Measurements from ENCODE around the gene ZMIZ1. TPM values are rescaled to one million over a fixed set of nuclear protein-coding genes. Genes with fewer than 3 reads are reported as not detected.

The ZMIZ1 gene
- total RNA-seq, 1 experiment from 2014 or later: 28.4 TPM

DNA sequence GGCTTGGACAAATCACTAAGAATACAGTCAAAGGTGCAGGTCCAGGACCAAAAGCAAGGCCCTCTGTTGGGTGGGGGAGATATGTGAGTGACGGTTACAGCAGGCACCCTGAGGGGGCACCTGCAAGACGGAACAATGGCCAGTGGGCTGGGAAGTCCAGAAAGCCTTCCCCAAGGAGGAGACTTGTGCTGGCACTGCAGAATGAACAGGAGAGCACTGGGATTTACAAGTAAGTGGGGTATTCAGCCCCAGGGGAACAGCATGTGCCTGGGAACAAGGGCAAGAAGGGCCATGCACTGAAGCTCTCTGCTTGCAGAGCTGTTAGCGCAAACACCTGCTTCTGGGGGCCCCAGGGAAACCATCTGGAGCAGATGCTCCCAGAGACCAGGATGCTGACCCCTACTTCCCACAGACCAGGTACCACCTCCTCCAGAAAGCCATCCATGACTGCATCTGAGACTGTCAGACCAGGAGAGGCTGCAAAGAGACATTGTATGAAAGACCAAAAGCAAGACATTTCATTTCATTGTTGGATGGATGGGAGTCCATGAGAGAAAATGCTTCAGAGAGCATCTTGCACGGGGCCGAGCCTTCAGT is 24.6 kb upstream of the ZMIZ1 start:
- POLR2A ChIA-PET: no interaction called here

More for the DNA sequence above, 24.6 kb upstream of the ZMIZ1 start:
- peaks cover 25% of the 10 kb centered on the region for H3K27me3 ChIP-seq (ENCODE audit: insufficient read depth, low read length)
- RAD21 ChIA-PET (ENCODE audit: low non-redundant PET in 1 of 2, low total read pairs in 2 of 2, uncharacterized antibody in 2 of 2, unreplicated experiment in 2 of 2): no interaction called here
- no peaks in the 10 kb centered on the region for H3K36me3 ChIP-seq (ENCODE audit: control insufficient read depth in 1 of 2, insufficient read depth in 2 of 2, low read length in 2 of 2)
- CTCF ChIA-PET: no interaction called here
- H4K20me1 ChIP-seq (ENCODE audit: insufficient read depth): no peaks in the 10 kb centered on the region
- H2AFZ ChIP-seq (ENCODE audit: low read depth, low read length, poor library complexity, severe bottlenecking): no peak overlapping the region
- H3K79me2 ChIP-seq (ENCODE audit: insufficient read depth, low read length): no peaks in the 10 kb centered on the region
- intact Hi-C loops (cut with micrococcal nuclease): no loop called here
- H3K9ac ChIP-seq (ENCODE audit: low read length): no peak overlapping the region
- H3K27ac ChIP-seq (ENCODE audit: low read depth, low read length): no peak overlapping the region
- ATAC-seq: no peak
- no peaks in the 10 kb centered on the region for H3K9me3 ChIP-seq (ENCODE audit: control insufficient read depth in 1 of 2, insufficient read depth in 1 of 2, low read depth in 1 of 2, low read length in 2 of 2)
- TF ChIP-seq TCF7L2 (IDR thresholded peaks at IDR 0.05; ENCODE audit: borderline replicate concordance, extremely low read depth, insufficient read depth, insufficient read length) (no peak), EZH2phosphoT487 (IDR thresholded peaks at IDR 0.05; ENCODE audit: borderline replicate concordance) (no peak), ELF1 (IDR thresholded peaks at IDR 0.05; ENCODE audit: borderline replicate concordance, low read depth) (no peak), RAD21 (IDR thresholded peaks at IDR 0.05; ENCODE audit: low read depth) (no peak), CBX3 (IDR thresholded peaks at IDR 0.05; ENCODE audit: low read depth) (no peak), EZH2 (IDR thresholded peaks at IDR 0.05) (no peak), EGR1 (IDR thresholded peaks at IDR 0.05; ENCODE audit: low read depth) (no peak), ZNF274 (IDR thresholded peaks at IDR 0.05; ENCODE audit: low read depth, low read length) (no peak), SP1 (IDR thresholded peaks at IDR 0.05; ENCODE audit: low read depth) (no peak), SIN3A (IDR thresholded peaks at IDR 0.05; ENCODE audit: low read depth) (no peak)
- TF ChIP-seq, protein P1, sequence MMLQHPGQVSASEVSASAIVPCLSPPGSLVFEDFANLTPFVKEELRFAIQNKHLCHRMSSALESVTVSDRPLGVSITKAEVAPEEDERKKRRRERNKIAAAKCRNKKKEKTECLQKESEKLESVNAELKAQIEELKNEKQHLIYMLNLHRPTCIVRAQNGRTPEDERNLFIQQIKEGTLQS (IDR thresholded peaks at IDR 0.05): no peak
- TF ChIP-seq, protein P2, sequence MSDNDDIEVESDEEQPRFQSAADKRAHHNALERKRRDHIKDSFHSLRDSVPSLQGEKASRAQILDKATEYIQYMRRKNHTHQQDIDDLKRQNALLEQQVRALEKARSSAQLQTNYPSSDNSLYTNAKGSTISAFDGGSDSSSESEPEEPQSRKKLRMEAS (IDR thresholded peaks at IDR 0.05): no peak
- TF ChIP-seq, protein P3, sequence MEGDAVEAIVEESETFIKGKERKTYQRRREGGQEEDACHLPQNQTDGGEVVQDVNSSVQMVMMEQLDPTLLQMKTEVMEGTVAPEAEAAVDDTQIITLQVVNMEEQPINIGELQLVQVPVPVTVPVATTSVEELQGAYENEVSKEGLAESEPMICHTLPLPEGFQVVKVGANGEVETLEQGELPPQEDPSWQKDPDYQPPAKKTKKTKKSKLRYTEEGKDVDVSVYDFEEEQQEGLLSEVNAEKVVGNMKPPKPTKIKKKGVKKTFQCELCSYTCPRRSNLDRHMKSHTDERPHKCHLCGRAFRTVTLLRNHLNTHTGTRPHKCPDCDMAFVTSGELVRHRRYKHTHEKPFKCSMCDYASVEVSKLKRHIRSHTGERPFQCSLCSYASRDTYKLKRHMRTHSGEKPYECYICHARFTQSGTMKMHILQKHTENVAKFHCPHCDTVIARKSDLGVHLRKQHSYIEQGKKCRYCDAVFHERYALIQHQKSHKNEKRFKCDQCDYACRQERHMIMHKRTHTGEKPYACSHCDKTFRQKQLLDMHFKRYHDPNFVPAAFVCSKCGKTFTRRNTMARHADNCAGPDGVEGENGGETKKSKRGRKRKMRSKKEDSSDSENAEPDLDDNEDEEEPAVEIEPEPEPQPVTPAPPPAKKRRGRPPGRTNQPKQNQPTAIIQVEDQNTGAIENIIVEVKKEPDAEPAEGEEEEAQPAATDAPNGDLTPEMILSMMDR (IDR thresholded peaks at IDR 0.05 in 2 of 3, conservative IDR thresholded peaks at IDR 0.05 in 1 of 3; ENCODE audit: borderline replicate concordance in 1 of 3, insufficient read depth in 1 of 3, low read depth in 2 of 3, low read length in 2 of 3): no peak
- H3K4me1 ChIP-seq (ENCODE audit: control insufficient read depth in 1 of 2, insufficient read depth in 2 of 2, low read length in 2 of 2): peaks cover 6 to 11% of the 10 kb centered on the region in 2 experiments
- H3K4me2 ChIP-seq (ENCODE audit: low read length): no peak overlapping the region
- DNase-seq (ENCODE audit: low read depth, low spot score): no peak
- BruUV-seq (replicated peaks): no TSS peak
- H3K9me2 ChIP-seq (ENCODE audit: insufficient read depth): no peaks in the 10 kb centered on the region
- H3K4me3 ChIP-seq (replicated peaks in 1 of 2; ENCODE audit: low read depth in 1 of 2, low read length in 2 of 2): no peak overlapping the region
